K562 (cell line): ENCODE data around the gene ADAMTS6. TPM values are rescaled to one million over a fixed set of nuclear protein-coding genes. Genes with fewer than 3 reads are reported as not detected.

Source experiments
- YY1 ChIP-seq, 3 experiments: IDR thresholded peaks; 2 replicates each; pipeline ENCODE4 v1.6.1; 2011; ENCODE audit warnings: low read length in 2 of 3, mild to moderate bottlenecking in 2 of 3, moderate library complexity in 2 of 3, borderline replicate concordance in 1 of 3, control low read depth in 1 of 3, low read depth in 1 of 3; ENCODE audit not compliant: insufficient read depth in 3 of 3, insufficient replicate concordance in 2 of 3, control insufficient read depth in 1 of 3, insufficient read length in 1 of 3; ENCODE audit errors: extremely low read depth in 1 of 3
- polyA plus RNA-seq, 8 experiments: library from polyadenylated mRNA; depleted of rRNA in 4 of 8; stranded (reverse) in 5 of 8; unstranded in 3 of 8; fragments of >200 nt; fragmentation: Nextera tagmentation in 2 of 8; fragmentation: Illumina TruSeq in 1 of 8; extraction: Ambion mirVana in 2 of 8; extraction: Trizol in 1 of 8; gene quantifications; 2 replicates each; pipeline versions ENCODE4 v1.2.1 to v1.2.3, GENCODE V29; 2011 to 2014; ENCODE audit warnings: inconsistent platforms in 1 of 8, missing spikeins in 1 of 8
- total RNA-seq, 7 experiments: library from RNA; depleted of rRNA in 6 of 7; stranded (reverse); fragments of >200 nt in 6 of 7; fragmentation: Illumina TruSeq in 2 of 7; extraction: Trizol in 2 of 7; gene quantifications; 2 replicates each; pipeline versions ENCODE4 v1.2.1 to v1.2.3, GENCODE V29; 2011 to 2021; ENCODE audit warnings: low replicate concordance in 1 of 7
- TF ChIP-seq, protein P1 (sequence below), 2 experiments: fragments of 450-650 bp; formaldehyde crosslinking in 1 of 2; IDR thresholded peaks; 2 replicates each; pipeline versions ENCODE4 v1.4.0 to v1.6.1; 2014 to 2020; ENCODE audit warnings: mild to moderate bottlenecking in 2 of 2, borderline replicate concordance in 1 of 2, low read depth in 1 of 2
- TF ChIP-seq, protein P2 (sequence below), 3 experiments: IDR thresholded peaks in 2 of 3; conservative IDR thresholded peaks in 1 of 3; 2 replicates each; pipeline ENCODE4 v1.5.1; 2011 to 2012; ENCODE audit warnings: low read length in 3 of 3, mild to moderate bottlenecking in 3 of 3, control low read depth in 2 of 3, improper control_type of control experiment in 1 of 3, inconsistent platforms in 1 of 3, low read depth in 1 of 3, mixed read lengths in 1 of 3, moderate library complexity in 1 of 3; ENCODE audit not compliant: insufficient read depth in 2 of 3
- TF ChIP-seq, protein P3 (sequence below): fragments of 250-450 bp; sonication (Bioruptor Pico); IDR thresholded peaks from 2 replicates; pipeline ENCODE4 v1.9.0; 2021; ENCODE audit warnings: mild to moderate bottlenecking

The ADAMTS6 gene
- total and polyA plus RNA-seq, 9 of the 15 experiments (the other 6 are each of a cell fraction or from before 2014, with no cell fraction given), result 0.57 to 5.3 (median 1.5) TPM

GRCh38 chr5:65213921-65214525, 267.7 kb downstream of the ADAMTS6 start (continued):
- TF ChIP-seq, protein P1, sequence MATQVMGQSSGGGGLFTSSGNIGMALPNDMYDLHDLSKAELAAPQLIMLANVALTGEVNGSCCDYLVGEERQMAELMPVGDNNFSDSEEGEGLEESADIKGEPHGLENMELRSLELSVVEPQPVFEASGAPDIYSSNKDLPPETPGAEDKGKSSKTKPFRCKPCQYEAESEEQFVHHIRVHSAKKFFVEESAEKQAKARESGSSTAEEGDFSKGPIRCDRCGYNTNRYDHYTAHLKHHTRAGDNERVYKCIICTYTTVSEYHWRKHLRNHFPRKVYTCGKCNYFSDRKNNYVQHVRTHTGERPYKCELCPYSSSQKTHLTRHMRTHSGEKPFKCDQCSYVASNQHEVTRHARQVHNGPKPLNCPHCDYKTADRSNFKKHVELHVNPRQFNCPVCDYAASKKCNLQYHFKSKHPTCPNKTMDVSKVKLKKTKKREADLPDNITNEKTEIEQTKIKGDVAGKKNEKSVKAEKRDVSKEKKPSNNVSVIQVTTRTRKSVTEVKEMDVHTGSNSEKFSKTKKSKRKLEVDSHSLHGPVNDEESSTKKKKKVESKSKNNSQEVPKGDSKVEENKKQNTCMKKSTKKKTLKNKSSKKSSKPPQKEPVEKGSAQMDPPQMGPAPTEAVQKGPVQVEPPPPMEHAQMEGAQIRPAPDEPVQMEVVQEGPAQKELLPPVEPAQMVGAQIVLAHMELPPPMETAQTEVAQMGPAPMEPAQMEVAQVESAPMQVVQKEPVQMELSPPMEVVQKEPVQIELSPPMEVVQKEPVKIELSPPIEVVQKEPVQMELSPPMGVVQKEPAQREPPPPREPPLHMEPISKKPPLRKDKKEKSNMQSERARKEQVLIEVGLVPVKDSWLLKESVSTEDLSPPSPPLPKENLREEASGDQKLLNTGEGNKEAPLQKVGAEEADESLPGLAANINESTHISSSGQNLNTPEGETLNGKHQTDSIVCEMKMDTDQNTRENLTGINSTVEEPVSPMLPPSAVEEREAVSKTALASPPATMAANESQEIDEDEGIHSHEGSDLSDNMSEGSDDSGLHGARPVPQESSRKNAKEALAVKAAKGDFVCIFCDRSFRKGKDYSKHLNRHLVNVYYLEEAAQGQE (IDR thresholded peaks at IDR 0.05; ENCODE audit: borderline replicate concordance), result peak; percentile 9; the same call in 1 of the 2 replicates
- TF ChIP-seq, protein P1 (CRISPR knock-in tag; IDR thresholded peaks at IDR 0.05; ENCODE audit: low read depth), result no peak
- TF ChIP-seq, protein P2, sequence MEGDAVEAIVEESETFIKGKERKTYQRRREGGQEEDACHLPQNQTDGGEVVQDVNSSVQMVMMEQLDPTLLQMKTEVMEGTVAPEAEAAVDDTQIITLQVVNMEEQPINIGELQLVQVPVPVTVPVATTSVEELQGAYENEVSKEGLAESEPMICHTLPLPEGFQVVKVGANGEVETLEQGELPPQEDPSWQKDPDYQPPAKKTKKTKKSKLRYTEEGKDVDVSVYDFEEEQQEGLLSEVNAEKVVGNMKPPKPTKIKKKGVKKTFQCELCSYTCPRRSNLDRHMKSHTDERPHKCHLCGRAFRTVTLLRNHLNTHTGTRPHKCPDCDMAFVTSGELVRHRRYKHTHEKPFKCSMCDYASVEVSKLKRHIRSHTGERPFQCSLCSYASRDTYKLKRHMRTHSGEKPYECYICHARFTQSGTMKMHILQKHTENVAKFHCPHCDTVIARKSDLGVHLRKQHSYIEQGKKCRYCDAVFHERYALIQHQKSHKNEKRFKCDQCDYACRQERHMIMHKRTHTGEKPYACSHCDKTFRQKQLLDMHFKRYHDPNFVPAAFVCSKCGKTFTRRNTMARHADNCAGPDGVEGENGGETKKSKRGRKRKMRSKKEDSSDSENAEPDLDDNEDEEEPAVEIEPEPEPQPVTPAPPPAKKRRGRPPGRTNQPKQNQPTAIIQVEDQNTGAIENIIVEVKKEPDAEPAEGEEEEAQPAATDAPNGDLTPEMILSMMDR (IDR thresholded peaks at IDR 0.05 in 2 of 3, conservative IDR thresholded peaks at IDR 0.05 in 1 of 3; ENCODE audit: insufficient read depth in 2 of 3, low read depth in 1 of 3, low read length in 3 of 3), result peak; percentile 35 to 61 (median 56)
- TF ChIP-seq, protein P3, sequence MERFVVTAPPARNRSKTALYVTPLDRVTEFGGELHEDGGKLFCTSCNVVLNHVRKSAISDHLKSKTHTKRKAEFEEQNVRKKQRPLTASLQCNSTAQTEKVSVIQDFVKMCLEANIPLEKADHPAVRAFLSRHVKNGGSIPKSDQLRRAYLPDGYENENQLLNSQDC (CRISPR knock-in tag), result no peak
- TF ChIP-seq YY1 (IDR thresholded peaks at IDR 0.05; ENCODE audit: borderline replicate concordance in 1 of 3, control insufficient read depth in 1 of 3, extremely low read depth in 1 of 3, insufficient read depth in 3 of 3, insufficient read length in 1 of 3, insufficient replicate concordance in 2 of 3, low read depth in 1 of 3, low read length in 2 of 3), result no peak
